GM18907 (cell line): Measurements from ENCODE around the gene GOLGA3.
"Not testable (repeated sequence)": the region's sequence is repeated elsewhere in the genome, so short reads cannot be mapped to it uniquely, and the experiment has no call there.

Experiments used
- ATAC-seq: cut with Tn5 transposase; IDR thresholded peaks from one replicate; pipeline ENCODE4 v1.9.1; 2021; ENCODE audit warnings: mild to moderate bottlenecking, moderate library complexity; ENCODE audit not compliant: unreplicated experiment

GOLGA3 gene

GRCh38 chr12:132783917-132784531 lies 44.6 kb downstream of the GOLGA3 start:
- ATAC-seq: no peak

DNA sequence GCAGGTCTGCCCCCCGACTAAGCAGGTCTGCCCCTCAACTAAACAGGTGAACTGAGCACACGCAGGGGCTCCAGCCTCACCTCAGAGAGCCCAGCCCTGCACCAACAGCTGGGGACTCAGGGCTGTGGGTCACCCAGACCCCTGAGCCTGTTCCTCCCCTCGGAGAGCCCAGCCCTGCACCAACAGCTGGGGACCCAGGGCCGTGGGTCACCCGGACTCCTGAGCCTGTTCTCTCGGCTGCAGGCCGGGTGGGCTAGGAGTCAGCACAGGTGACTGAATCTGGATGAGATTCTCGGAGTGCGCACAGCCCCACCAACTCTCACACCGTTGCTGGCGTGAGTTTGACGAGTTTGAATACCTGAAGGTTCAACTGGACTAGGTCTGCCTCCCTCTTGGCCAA lies 46.7 kb downstream of the GOLGA3 start:
- ATAC-seq: no peak

DNA sequence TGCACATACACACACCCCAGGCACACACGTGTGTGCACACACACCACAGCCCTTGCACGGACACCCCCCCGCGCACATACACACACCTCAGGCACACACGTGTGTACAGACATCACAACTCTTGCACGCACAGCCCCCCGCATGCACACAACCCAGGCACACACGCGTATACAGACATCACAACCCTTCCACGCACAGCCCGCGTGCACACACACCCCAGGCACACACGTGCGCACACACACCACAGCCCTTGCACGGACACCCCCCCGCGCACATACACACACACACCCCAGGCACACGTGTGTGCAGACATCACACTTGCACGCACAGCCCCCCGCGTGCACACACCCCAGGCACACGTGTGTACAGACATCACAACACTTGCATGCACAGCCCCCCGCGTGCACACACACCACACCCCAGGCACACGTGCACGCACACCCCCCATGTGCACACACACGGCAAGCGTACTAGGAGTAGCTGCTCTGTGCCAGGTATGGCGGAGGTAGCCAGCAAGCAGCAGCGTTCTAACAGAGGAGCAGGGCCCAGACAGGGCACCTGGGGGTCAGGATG lies 48.8 kb downstream of the GOLGA3 start:
- ATAC-seq: no peak

GRCh38 chr12:132777614-132778013 lies 51.1 kb downstream of the GOLGA3 start:
- ATAC-seq: no peak

GRCh38 chr12:132776816-132777568 lies 51.7 kb downstream of the GOLGA3 start:
- ATAC-seq: no peak

DNA sequence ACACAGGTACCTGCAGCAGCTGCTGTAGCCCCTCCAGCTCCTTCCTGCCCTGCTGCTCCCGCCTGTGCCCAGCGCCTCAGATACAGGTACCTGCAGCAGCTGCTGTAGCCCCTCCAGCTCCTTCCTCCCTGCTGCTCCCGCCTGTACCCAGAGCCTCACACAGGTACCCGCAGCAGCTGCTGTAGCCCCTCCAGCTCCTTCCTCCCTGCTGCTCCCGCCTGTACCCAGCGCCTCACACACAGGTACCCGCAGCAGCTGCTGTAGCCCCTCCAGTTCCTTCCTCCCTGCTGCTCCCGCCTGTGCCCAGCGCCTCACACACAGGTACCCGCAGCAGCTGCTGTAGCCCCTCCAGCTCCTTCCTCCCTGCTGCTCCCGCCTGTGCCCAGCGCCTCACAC lies 52.4 kb downstream of the GOLGA3 start:
- ATAC-seq: not testable (repeated sequence)

- no peak for ATAC-seq
These were observed 53.0 kb downstream of the GOLGA3 start for GRCh38 chr12:132775502-132776229.

GRCh38 chr12:132774646-132775275 lies 53.9 kb downstream of the GOLGA3 start:
- ATAC-seq: no peak

DNA sequence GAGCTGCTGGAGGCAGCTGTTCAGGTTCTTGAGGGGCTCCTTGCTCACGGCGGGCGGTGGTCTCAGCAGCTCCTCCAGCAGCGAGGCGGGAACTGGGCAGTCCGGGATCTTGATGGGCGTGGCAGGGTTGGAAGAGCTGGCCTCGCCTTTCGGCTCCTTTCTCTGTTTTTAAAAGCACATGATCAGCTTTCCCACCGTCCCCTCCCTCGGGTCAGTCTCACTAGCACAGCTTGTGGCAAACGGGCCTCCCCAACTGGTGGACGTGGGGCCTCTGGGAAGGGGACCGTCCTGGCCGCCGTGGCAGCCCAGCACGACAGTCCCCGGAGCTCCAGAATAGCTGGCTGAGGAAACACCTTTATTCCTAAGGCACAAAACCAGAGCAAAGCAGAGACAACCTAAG lies 54.5 kb downstream of the GOLGA3 start:
- ATAC-seq: no peak

GRCh38 chr12:132773077-132773955 lies 55.4 kb downstream of the GOLGA3 start:
- ATAC-seq: no peak

- ATAC-seq: no peak
These were observed 56.1 kb downstream of the GOLGA3 start for GRCh38 chr12:132772606-132773005.

GRCh38 chr12:132771126-132771838 lies 57.4 kb downstream of the GOLGA3 start:
- ATAC-seq: peak; percentile 47

DNA sequence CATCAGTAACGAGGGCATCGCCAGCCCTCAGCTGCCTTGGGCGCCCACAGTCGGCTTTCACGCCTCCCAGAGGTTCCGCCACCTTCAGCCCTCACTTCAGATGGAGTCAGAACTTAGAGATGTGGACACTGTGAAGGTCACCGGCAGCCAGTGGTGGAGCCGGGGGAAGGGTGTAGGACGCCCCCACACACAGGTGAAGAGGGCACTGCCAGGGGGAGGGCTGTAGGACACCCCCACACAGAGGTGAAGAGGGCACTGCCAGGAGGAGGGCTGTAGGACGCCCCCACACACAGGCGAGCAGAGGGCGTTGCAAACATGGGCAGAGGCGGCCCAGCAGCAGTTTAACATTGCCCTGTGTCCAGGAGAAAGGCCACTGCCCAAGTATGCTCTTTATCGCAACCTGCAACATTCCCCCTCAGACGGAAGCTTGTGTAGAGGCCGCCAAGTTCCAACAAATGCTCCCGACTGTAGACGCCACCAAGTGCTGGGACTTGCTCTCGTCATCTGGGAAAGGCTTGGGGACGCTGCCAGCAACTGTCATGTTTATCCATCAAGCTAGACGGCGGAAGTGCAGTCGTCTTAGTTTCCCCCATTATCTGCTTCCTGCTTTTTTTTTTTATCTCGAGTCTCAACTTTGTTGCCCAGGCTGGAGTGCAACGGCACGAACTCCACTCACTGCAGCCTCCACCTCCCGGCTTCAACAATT lies 62.1 kb downstream of the GOLGA3 start:
- no peak for ATAC-seq

- no peak for ATAC-seq
These were observed 63.3 kb downstream of the GOLGA3 start for GRCh38 chr12:132765361-132765760.

DNA sequence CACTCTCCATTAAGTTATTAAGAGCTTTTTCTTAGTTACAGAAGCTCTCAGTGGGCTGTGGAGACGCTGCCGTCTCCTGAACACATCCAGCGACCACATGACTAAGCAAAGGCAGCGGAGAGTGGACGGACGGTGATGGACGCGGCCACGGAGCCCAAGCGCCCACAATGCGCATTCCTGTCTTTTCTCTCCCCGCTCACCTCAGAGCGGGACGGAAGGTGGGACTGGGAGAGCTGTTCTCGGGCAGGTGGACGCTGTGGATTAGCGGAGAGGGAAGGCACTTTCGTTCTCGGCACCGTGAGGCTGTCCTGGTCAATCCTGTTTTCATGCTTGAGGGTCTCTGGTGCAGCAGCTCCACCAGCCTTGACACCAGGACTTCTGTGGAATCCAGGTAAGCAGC lies 64.4 kb downstream of the GOLGA3 start:
- no peak for ATAC-seq

- peak; percentile 71 for ATAC-seq
These were observed 66.6 kb downstream of the GOLGA3 start for GRCh38 chr12:132761921-132762583.

- peak; percentile 28 for ATAC-seq
These were observed 67.4 kb downstream of the GOLGA3 start, which contains the start of gene ANKLE2 for GRCh38 chr12:132761032-132761920. Gene ANKLE2 (minus strand): TSS chr12:132761832. CDS start chr12:132761798, 34 bp downstream.
